NOMO-1 (cell line): ENCODE data around the gene TMC7.
"Not testable (repeated sequence)": the region's sequence is repeated elsewhere in the genome, so short reads cannot be mapped to it uniquely, and the experiment has no call there.

ENCODE experiments used
- DNase-seq, 2 experiments: peaks; one replicate each; lab custom pipeline; 2025; ENCODE audit not compliant: unreplicated experiment in 2 of 2; lab: John Stamatoyannopoulos, UW

The TMC7 gene

DNA sequence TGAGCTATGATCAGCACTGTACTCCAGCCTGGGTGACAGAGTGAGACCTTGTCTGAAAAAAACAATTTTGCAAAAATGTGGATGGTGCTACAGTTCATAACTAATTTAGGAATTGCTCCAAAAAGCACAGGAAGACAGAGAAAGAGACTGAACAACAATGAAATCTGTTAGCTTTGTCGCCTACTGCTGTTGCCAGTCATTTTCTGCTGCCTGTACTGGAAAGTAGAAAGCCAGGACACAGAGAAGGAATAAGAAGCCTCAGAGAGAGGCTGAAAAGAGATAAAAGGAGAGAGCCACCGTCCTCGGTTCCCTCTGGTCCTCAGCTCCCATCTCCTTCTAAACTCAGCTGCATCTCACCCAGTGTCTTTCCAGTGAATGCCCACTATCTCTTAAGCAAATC is 8.6 kb upstream of the TMC7 start:
- no peak for DNase-seq

- DNase-seq, result no peak
Measured at GRCh38 chr16:18979936-18980335, 3.8 kb upstream of the TMC7 start.

GRCh38 chr16:18984435-18985005 is 786 bp downstream of the TMC7 start:
- DNase-seq, result no peak

- DNase-seq, result not testable (repeated sequence)
Measured at GRCh38 chr16:18985256-18985655, 1.5 kb downstream of the TMC7 start.

DNA sequence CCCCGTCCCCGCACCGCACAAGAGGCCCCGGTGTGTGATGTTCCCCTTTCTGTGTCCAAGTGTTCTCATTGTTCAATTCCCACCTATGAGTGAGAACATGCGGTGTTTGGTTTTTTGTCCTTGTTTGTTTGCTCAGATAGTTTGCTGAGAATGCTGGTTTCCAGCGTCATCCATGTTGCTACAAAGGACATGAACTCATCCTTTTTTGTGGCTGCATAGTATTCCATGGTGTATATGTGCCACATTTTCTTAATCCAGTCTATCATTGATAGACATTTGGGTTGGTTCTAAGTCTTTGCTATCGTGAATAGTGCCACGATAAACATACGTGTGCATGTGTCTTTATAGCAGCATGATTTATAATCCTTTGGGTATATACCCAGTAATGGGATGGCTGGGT is 8.0 kb downstream of the TMC7 start:
- DNase-seq, result not testable (repeated sequence)

DNA sequence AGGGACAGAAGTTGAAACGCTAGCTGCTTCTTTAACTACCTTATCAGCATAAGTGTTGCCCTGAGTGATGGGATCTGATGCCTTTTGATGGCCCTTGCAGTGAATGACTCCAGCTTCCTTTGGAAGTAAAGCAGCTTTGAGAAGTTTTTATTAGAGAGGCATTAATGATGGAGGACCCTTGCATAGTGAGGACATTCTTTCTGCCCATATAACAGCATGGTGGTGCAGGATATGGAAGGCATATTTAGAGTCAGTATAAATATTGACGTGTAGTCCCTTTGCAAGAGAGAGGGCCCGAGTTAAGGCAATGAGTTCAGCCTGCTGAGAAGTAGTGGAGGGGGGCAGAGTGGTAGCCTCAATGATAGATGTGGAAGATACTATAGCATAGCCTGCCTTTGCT is 9.8 kb downstream of the TMC7 start:
- not testable (repeated sequence) for DNase-seq

GRCh38 chr16:18994181-18994580 is 10.4 kb downstream of the TMC7 start:
- not testable (repeated sequence) for DNase-seq

- not testable (repeated sequence) for DNase-seq
Measured at GRCh38 chr16:18995406-18995805, 11.7 kb downstream of the TMC7 start.

DNA sequence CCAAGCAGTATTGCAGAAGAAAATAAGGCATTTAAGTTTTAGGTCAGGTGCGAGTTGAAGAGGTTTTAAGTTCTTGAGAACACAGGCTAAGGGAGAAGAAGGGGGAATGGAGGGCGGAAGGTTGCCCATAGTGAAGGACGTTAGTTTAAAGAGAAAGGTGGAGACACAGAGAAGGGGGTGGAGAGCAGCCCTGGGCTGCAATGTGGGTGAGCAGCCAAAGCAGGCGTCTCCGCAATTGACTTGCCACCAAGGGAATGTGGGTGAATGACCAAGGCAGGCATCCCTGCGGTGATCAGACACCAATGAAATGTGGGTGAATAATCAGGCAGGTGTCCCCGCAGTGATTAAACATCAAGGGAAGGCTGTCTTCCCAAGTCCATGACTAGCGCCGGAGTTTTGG is 12.8 kb downstream of the TMC7 start:
- DNase-seq, result not testable (repeated sequence)

DNA sequence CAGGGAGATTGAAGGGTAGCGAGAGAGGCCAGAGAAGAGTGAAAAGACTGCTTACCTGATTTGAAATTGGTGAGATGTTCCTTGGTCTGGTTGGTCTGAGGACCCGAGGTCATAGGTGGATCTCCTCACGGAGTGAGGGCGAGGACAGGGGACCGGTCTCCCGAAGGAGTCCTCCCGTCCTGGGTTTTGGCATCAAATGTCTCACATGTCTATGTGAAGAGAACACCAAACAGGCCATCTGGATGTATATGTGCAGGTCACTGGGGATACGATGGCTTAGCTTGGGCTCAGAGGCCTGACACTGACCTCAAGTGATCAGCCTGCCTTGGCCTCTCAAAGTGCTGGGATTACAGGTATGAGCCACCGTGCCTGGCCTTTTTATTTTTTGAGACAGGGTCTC is 13.3 kb downstream of the TMC7 start:
- not testable (repeated sequence) for DNase-seq

DNA sequence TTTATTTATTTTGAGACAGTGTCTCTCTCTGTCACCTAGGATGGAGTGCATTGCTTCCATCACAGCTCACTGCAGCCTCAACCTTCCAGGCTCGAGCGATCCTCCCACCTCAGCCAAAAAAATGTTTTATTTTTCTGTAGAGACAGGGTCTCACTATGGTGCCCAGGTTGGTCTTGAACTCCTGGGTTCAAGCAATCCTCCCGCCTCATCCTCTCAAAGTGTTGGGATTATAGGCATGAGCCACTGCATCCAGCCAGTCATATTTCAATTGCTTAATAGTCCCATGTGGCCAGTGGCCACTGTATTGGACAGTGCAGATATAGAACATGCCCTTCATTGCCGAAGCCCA is 15.3 kb downstream of the TMC7 start:
- no peak for DNase-seq

- no peak for DNase-seq
Measured at GRCh38 chr16:19001788-19002187, 18.1 kb downstream of the TMC7 start.

GRCh38 chr16:19003935-19004334 is 20.2 kb downstream of the TMC7 start:
- DNase-seq, result no peak

GRCh38 chr16:19005561-19006445 is 22.1 kb downstream of the TMC7 start:
- DNase-seq, result no peak

- no peak for DNase-seq
Measured at GRCh38 chr16:19006446-19007315, 22.9 kb downstream of the TMC7 start.

- no peak for DNase-seq
Measured at GRCh38 chr16:19008245-19009169, 24.8 kb downstream of the TMC7 start.

- DNase-seq, result no peak
Measured at GRCh38 chr16:19011169-19011731, 27.5 kb downstream of the TMC7 start.

GRCh38 chr16:19014461-19014860 is 30.7 kb downstream of the TMC7 start:
- peak; percentile 60 to 67 for DNase-seq

GRCh38 chr16:19017179-19017578 is 33.4 kb downstream of the TMC7 start:
- no peak for DNase-seq

- DNase-seq, result no peak
Measured at GRCh38 chr16:19020689-19021088, 37.0 kb downstream of the TMC7 start.
